ENCODE data around the gene SPEM1. TPM values are rescaled to one million over a fixed set of nuclear protein-coding genes. Genes with fewer than 3 reads are reported as not detected.
A peak's percentile ranks its signal among the peaks of the same experiment; 100 is the strongest.

Gene SPEM1
- total and polyA plus RNA-seq, 8 donors = 0.20 TPM; not detected in 7

GRCh38 chr17:7462474-7463371 lies 42.6 kb downstream of the SPEM1 start:
- Histone ChIP-seq H3K4me1 (peaks cover 7 to 23% (median 20%) of the 10 kb centered on the region in 4 donors), H3K27me3 (no peaks in the 10 kb centered on the region), H3K4me3 (no peak overlapping the region), H3K9me3 (no peaks in the 10 kb centered on the region), H3K36me3 (peaks cover 20 to 63% (median 54%) of the 10 kb centered on the region in 4 donors), H3K27ac (no peak overlapping the region)
- no peak for TF ChIP-seq POLR2A (IDR thresholded peaks at IDR 0.05)
- TF ChIP-seq POLR2AphosphoS5 (IDR thresholded peaks at IDR 0.05) = no peak
- no peak for TF ChIP-seq CTCF (IDR thresholded peaks at IDR 0.05)
- no peak for TF ChIP-seq EP300 (IDR thresholded peaks at IDR 0.05)
- 90 to 95% (median 92%) methylated on average over 28 to 44 of the region's 44 CpGs for WGBS, 5 donors
- intact Hi-C loops (cut with DNase I; ENCODE audit: low total_unique reads) = no loop called here
- DNase-seq = no peak

- no peaks in the 10 kb centered on the region for H3K27me3 ChIP-seq
- no peak overlapping the region for H3K4me3 ChIP-seq
- peaks cover 7 to 30% (median 24%) of the 10 kb centered on the region in 4 donors for H3K4me1 ChIP-seq
- H3K9me3 ChIP-seq = no peaks in the 10 kb centered on the region
- H3K27ac ChIP-seq = no peak overlapping the region
- TF ChIP-seq POLR2AphosphoS5 (IDR thresholded peaks at IDR 0.05) (no peak), POLR2A (IDR thresholded peaks at IDR 0.05) (no peak), CTCF (IDR thresholded peaks at IDR 0.05) (no peak), EP300 (IDR thresholded peaks at IDR 0.05) (no peak)
- peaks cover 20 to 63% (median 55%) of the 10 kb centered on the region in 4 donors for H3K36me3 ChIP-seq
- no peak for DNase-seq
- WGBS, 5 donors = 82 to 90% (median 87%) methylated on average over 11 to 14 of the region's 14 CpGs
- intact Hi-C loops (cut with DNase I; ENCODE audit: low total_unique reads) = no loop called here
Measured at GRCh38 chr17:7463372-7463846, 43.3 kb downstream of the SPEM1 start.

DNA sequence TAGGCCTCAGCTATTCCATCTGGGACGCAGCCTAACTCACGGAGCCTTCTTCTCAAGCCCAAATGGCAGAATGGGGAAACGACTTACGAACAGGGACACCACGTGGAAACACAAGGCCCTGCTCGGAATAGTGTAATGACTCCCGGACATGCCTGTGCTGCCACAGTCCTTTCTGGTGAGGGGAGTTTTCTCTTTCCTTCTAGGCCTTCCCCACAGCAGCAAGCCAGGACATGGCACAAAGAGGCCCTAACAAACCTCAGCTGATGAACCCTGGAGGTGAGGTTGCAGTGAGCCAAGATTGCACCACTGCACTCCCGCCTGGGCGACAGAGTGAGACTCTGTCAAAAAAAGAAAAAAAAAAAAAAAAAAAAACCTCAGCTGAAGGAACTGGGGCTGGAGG lies 44.0 kb downstream of the SPEM1 start:
- WGBS, 5 donors = 87 to 98% (median 92%) methylated on average over 7 to 9 of the region's 9 CpGs
- no peak for DNase-seq
- H3K27ac ChIP-seq = no peak overlapping the region
- intact Hi-C loops (cut with DNase I; ENCODE audit: low total_unique reads) = no loop called here
- no peak overlapping the region for H3K4me3 ChIP-seq
- TF ChIP-seq EP300 (IDR thresholded peaks at IDR 0.05) (no peak), POLR2A (IDR thresholded peaks at IDR 0.05) (no peak), POLR2AphosphoS5 (IDR thresholded peaks at IDR 0.05) (no peak), CTCF (IDR thresholded peaks at IDR 0.05) (no peak)
- peaks cover 7 to 36% (median 27%) of the 10 kb centered on the region in 4 donors for H3K4me1 ChIP-seq
- H3K36me3 ChIP-seq = peaks cover 20 to 63% (median 55%) of the 10 kb centered on the region in 4 donors
- no peaks in the 10 kb centered on the region for H3K27me3 ChIP-seq
- no peaks in the 10 kb centered on the region for H3K9me3 ChIP-seq

- H3K9me3 ChIP-seq = no peaks in the 10 kb centered on the region
- intact Hi-C loops (cut with DNase I; ENCODE audit: low total_unique reads) = no loop called here
- no peaks in the 10 kb centered on the region for H3K27me3 ChIP-seq
- H3K4me1 ChIP-seq = peaks cover 18 to 53% (median 35%) of the 10 kb centered on the region in 4 donors
- TF ChIP-seq POLR2AphosphoS5 (IDR thresholded peaks at IDR 0.05) = no peak
- H3K27ac ChIP-seq = peak overlapping the region in 4 of 5 donors; percentile 38 to 70 (median 62)
- 83 to 92% (median 90%) methylated on average over 26 to 33 of the region's 33 CpGs for WGBS, 5 donors
- DNase-seq = no peak
- H3K4me3 ChIP-seq = no peak overlapping the region
- H3K36me3 ChIP-seq = peaks cover 20 to 63% (median 55%) of the 10 kb centered on the region in 4 donors
Measured at GRCh38 chr17:7465597-7466275, 45.6 kb downstream of the SPEM1 start.

Measured in stomach (tissue), 9 donors.